ENCODE data around the gene PSD2.

Gene PSD2

DNA sequence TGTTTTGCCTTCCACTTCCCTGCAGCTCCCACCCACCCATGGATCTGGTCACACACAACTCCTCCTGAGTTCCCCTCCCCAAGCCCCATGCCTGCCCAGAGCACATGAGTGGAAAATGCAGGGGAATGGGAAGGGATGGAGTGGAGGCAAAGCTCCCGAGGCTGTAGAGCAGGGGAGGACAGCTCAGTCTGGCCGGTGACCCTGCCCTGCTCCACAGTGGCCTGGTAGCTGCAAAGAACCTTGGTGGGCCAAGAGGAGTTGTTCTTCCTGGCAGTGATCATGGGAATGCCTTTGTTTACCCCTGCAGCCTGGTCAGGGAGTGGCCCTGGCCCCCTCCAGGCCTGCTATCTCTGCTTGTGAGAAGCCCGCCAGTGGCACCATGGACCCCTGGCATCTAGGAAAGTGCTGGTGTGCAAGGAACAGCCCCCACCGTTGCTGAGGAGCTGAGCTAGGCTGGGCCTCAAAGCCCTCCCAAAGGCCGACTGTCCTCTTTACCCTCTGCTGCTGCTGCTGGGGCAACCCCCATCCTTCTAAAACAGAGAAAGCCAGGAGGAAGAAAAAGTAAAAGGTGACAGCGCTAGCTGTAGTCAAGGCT lies 60.4 kb downstream of the PSD2 start:
- DNase-seq (ENCODE audit: low read depth), result no peak

DNA sequence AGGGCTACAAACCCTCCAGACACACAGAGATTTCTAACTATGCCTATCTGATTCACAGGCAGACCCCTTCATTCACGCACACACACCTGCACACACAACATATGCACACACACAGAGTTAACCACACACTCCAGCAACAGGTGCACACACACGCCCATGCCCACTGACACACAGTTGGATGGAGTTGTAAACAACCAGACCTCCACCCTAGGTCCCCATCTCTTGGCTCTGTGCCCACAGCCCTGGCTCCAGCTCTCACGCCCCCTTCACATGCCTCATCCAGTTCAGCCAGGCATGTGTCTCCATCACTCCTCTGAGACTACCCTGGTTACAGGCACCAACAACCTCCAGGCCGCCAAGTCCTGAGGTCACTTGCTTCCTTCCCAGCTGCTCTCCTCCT lies 61.1 kb downstream of the PSD2 start:
- DNase-seq (ENCODE audit: low read depth), result no peak

DNA sequence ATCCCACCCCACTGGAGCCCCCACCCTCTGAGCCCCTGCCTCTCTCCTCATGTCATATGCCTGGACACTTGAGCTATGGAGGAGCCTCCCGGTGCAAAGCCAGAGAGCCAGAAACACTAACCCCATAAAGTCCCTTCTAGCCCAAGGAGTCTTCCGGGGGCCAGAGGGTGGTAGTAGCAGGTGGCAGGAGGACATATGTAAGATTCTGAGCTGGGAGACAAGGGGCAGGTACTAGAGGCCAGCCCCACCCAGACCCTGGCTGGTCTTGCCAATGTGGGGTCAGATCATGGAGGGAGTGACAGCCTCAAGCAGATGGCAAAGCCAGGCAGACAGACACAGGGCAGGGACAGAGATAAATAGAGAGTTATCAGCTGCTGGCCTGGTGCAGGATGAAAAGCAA lies 63.4 kb downstream of the PSD2 start:
- DNase-seq (ENCODE audit: low read depth), result no peak

DNA sequence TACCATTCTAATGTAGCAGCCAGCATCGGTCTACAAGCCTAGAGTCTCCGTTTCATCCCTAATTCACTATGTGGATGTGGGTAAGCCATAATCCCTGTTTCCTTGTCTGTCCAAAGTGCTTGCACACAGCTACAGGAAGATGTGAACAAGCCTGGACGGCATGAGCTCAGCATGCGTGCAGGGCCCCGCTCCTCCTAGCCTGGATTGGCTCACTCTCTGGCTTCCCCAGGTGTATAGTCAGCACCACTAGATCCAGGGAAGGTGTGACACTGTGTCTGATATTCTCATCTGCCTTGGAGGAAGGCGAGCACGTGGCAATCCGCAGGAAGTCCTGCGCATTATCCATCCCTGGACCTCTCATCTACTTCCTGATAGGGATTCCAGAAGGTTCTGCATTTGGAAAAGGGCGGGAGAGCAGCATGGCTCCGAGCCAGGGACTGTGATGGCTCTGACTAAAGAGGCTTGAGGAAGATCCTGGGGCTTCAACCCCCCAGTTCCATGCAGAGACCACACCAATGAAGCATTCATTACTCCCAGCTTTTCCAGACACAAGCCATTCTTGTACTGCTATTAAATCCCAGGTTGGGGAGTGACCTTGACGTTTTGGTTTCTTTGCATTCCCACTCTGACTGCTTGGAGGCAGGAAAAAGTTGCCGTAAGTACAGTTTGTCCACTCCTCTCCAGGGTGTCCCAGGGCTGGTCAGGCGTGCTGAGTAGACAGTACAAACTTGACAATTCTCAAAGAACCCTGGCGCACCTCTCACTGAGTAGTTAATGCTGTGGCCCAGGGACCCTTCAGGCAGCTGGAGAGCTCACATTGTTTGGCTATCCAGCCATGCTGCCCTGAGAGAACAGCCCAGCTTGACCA lies 65.6 kb downstream of the PSD2 start:
- no peak for DNase-seq (ENCODE audit: low read depth)

DNA sequence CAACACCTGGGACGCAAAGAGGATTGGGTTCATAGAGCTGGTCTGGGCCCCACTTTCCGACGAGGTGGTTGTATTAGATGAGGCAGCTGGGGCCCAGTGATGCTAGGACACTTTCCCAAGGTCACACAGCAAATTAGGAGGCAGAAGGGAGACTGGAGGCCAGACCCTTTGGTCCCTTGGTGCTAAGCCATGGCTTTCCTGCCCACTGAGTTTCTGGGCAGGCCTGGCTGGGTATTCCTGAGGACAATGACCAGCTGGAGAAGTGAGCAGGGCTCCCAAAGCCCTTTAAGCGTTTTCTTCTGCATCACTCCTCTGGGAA lies 66.2 kb downstream of the PSD2 start:
- no peak for DNase-seq (ENCODE audit: low read depth)

DNA sequence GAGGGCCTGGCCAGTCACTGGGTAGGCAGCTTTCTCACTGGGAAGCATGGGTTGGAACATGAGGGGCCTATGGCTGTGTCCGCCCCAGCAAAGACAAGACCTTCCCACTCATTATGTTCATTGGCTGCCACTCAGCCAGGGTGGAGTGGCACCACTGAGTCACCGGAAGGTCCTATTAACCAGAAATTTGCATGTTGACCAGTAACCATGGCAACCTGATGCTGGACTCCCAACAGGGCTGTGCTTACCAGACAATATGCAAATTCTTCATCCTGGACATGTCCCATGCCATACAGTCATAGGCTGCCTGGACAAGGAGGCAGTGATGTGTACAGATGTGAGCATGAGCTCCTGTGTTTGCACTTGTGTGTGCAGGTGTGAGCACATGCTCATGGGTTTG lies 66.7 kb downstream of the PSD2 start:
- DNase-seq (ENCODE audit: low read depth), result no peak

DNA sequence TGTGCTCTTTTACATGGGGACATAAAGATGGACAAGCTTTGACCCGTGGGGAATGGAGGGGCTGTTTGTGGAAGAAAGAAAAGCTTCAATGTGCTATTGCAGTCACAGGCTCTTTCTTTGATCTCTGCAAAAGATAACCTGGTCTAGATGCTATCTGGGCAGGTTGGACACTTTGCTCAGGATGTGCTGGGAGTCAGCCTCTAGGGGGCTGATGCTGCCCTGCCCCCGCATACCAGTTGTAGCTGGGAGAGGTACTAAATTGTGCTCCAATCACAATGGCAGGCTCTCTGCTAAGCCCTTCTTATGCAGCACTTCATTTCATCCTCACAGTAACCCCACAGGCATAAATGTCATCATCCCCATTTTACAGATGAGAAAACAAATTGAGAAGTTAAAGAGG lies 67.2 kb downstream of the PSD2 start:
- DNase-seq (ENCODE audit: low read depth), result no peak

DNA sequence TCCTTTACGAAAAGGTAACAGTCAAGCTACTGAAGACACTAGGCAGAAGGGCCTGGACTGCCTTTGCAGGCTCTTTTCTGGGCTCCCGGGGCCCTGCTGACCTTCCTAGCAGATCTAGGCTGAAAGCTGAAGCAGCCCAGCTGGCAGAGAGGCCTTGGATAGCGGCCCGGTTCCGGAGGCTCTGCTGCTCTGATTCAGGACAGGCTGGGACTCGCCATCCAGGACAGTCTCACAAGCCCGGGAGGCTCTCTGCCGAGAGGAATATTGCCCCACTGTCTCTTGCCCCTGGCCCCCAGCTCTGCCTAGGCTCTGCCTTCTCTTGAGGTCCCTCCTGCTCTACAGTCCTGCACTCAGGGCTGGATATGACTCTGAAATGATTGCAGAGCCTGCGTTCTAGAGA lies 67.8 kb downstream of the PSD2 start:
- no peak for DNase-seq (ENCODE audit: low read depth)

DNA sequence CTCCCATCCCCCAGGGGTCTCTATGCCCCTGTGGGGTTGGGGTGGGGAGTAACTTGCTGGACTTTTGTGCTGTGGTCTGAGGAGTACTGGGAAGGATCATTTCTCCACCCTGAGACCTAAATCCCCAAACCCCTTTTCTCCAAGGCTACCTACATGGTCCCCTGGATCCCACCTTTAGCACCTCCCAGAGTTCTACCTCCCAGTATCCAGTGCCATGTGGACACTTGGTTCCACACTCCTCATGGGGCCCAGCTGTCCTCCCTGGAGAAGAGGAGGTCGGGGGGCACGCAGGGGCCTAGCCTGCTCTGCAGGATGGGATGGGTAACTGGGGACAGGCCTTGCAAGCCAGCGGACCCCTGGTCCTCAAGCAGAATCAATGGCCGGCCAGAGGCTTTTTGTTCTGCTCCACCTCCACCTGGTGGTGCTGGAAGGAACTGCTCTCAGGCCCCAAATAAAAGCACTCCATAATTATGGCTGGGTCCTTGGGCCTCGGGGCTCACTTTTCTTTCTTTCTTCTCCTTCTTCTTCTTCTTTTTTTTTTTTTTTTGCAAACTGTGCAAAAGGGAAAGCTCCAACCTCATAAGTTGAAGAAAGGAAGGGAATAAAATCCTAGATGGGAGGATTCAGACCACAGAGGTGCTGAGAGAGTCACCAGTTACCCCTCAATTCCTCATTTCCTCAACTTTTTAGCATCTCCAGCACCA lies 68.4 kb downstream of the PSD2 start:
- no peak for DNase-seq (ENCODE audit: low read depth)

DNA sequence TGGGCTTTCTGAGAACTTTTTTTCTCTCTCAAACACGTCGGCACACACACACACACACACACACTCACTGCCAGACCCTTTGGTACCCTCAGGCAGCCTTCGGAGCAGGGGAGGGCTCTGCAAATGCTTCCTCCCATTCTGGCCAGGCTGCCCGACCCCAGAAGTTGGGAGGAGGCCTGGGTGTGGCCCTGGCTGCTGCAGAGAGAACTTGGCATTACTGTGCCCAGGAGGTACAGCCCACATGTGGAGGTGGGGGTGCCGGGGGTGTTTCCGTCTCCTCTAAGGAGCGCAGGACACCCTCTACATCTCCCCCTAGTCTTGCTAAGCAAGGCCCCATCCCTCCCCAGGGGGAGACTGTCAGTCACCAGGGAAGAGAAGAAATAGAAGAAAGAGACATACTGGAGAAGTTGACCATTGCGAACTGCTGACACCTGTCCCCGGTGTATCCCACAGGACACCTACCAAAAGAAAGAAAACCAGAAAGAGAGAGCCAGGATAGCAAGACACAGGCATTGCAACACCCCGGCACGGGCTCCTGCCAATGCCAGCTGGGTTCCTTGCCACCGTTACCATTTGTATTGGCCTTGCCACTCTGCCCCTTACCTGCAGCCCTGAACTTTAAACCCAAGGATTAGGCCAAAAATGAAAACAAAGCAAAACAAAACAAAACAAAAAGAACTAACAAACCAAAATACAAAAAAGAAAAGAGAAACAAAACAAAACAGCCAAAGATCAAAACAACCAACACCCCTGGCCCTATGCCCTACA lies 69.3 kb downstream of the PSD2 start:
- DNase-seq (ENCODE audit: low read depth), result no peak

DNA sequence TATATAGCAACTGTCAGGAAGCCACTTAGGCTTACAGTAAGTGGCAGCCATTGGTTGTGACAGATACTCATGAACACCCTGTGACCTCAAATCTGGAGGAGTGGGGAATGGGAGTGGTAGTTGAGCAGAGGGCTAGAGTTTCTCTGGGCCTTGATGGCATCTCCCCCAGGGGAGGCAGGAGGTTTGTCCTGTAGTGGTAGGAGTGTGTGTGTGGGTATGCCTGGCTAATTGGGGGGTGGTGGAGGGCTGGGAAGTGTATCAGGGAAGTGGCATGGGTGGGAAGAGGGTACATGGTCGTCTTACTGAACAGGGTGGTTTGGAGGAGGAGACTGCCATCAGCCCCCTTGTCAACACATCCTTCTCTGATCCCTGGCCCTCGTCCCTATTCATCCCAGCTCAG lies 71.5 kb downstream of the PSD2 start:
- no peak for DNase-seq (ENCODE audit: low read depth)

DNA sequence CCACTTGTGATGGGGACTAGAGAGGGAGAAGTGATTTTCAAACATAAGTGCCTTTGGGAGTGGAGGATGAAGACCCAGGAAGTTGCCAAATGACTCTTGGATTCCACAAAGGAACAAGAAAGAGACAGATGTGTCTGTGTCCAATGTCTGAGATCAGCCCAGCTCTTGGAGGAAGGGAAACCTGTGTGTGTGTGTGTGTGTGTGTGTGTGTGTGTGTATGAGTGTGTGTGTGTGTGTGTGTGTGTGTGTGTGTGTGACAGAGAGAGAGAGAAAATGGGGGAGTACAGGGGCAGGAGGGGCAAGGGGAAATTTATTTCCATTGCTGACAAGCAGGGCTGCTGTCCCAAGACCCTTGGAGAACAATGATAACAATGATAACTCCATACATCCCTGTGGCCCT lies 72.0 kb downstream of the PSD2 start:
- DNase-seq (ENCODE audit: low read depth), result no peak

DNA sequence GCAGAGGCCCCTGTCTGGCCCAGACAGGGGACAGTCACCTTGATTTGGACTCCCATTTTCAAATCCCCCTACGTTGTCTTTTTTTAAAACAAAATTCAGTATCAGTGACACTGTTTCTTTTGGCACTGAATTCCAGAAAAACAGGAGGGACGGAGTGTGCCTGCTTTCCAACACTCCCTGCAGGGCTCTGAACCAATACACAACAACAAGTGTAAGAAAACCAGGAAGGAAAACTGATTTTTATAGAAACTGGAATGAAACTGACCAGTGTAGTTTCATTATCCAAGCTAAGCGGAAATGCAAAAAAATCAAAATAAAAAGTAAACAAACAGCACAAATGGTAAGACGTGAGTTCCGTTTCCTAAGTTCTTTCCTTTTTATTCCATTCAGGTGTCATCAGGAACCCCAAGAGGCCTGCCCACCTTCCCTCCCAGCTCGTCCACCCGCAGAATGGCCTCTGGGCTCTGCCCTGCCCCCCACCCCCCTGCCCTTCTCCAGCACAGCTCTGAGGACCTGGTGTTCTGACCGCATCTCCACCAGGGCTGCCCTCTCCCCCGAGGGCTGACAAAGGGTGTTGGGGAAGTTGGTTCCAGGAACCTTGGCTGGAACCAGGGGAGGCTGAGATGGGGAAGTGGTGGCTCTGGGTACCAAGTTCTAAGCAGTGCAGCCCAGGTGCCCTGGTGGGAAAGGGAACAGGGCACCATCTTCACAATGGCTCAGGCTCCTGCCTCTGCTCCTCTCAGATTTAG lies 73.6 kb downstream of the PSD2 start:
- DNase-seq (ENCODE audit: low read depth), result no peak

DNA sequence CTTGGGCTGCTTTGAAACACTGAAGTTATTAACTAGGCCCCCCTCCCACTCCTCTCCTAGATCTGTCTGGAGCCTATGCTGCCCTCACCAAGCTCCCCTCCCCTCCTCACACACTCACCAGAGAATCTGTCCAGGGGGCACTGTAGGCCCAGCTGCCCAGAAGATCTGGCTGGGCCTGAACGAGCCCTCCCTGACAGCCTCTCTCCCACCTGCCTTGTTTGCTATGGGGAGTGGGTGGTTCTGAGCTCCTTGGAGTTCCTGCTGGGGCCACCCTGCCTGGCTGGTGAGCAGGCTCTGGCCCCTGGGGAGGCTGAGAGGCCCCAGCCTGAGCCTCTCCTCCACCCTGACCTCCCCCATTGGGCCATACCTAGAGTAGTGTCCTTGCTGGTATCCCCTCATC lies 75.1 kb downstream of the PSD2 start:
- no peak for DNase-seq (ENCODE audit: low read depth)

DNA sequence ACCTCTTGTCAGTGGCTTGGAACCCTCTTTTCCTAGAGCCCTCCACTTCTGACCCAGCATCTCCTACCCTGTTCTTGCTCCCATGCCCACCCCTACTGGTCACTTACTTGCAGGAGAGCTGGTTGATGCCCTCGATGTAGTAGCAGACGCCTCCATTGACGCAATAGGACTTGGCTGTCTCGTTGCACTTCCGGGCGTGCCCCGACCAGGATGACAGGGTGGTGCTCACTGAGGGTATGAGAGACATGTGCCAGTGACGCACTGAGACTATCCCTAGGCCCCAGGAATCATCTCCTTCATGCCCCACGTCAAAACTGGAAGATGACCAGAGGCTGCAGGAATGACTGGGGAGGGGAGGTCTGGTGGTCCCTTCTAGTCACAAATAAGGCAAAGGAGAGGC lies 76.0 kb downstream of the PSD2 start:
- no peak for DNase-seq (ENCODE audit: low read depth)

DNA sequence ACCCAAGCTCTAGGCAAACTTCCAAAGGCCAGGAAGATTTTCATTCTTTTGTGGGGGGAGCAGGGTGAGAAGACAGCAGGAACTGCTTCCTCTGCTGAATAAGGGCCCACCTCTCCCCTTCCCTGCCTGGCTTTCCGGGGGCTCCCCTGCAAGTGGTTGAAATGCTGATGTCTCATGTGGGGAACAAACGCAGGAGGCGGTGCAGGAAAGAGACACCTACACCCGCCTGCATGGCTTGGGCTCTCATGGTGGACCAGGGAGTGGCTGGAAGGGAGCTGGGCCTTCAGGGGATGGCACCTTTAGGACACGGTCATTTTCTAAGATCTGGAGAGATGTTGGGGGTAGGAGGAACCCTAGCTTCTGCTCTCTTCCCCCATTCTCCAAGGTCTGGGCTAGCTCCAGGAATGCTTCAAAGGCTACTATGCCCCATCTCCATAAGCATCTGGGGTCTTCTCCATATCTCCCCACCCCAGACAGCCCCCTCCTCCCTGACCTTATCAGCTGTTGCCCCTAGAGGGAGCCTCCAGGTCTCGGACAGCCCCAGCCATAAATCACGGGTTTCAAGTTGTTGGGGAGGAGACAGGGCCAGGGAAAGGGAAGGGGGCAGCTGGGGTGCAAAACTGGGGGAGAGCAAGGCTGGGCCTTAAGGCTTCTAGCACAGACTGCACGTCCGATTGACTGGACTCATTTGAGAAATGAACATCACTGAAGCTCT lies 76.6 kb downstream of the PSD2 start:
- DNase-seq (ENCODE audit: low read depth), result no peak

DNA sequence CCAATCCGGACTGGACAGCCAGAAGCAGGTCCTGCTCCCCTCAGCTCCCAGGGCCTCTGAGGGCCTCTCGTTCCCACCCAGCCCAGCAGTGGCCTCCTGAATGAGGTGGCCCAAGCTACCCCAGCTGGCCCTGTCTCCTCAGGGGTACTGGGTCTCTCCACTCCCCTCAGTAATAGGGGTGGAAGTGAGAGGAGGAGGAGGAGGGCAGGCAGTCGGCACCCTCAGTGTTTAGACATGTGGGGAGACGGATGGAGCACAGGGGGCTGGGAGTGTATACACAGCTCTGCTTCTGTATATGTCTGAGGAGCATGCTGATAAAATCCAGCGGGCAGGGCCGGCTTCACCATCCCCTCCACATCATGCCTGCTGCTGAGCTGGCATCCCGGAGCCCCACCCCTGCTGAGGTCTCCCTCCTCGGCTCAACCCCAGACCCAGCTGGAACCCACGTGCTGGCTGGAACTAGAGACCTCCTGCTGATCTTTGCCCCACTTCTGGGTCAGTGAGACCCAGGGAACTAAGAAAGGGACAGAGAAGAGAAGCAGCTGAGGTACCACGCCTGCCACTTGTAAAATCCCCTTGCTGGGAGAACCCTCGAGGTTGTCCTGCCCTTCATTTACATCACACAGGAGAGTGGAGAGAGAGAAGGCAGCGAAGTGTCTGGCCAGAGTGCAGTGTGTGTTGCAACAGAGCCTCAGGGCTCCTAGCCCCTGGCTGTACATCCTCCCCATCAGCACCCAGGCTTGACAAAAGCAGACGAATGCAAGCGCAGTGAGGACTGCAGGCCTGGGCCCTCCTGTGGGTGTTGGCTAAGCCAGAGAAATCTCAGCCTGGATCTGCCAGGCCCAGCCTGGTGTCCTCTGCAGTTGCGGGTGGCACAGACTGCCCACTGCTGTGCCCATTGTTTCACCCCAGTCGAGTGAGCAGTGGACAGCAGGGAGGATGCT lies 77.5 kb downstream of the PSD2 start:
- DNase-seq (ENCODE audit: low read depth), result no peak

DNA sequence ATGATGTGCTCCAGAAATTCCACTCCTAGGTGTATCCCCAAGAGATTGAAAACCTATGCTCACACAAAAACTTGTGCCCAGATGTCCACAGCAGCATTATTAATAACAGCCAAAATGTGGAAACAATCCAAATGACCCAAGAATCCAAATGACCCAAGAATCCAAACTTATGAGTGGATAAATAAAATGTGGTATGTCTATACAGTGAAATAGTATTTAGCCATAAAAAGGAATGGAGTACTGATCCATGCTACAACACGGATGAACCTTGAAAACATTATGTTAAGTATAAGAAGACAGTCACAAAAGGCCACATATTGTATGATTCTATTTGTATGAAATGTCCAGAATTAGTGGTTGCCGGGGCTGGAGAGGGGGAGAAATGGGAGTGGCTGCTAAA lies 80.3 kb downstream of the PSD2 start:
- no peak for DNase-seq (ENCODE audit: low read depth)

DNA sequence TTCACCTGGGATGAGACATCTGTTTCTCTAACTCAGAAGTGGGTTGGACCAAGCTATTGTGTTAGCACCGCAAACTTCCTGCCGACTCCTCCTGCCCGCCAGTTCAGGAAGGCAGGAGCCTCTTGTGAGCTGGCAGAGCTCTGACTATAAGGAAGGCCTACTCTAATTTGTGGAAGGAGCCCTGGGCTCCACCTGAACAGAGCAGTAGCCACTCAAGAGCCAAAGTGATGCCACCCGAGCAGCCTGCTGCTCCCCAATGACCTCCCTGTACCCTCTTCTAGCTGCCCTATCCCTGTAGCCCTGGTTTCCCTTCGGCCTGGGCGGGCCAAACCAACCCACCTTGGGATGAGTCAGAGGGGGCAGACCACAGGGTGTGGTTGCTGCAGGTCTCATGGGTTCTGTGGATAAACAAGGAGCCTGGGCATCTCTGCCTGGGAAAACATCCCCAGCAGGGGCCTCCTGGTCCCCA lies 81.6 kb downstream of the PSD2 start:
- DNase-seq (ENCODE audit: low read depth), result no peak

DNA sequence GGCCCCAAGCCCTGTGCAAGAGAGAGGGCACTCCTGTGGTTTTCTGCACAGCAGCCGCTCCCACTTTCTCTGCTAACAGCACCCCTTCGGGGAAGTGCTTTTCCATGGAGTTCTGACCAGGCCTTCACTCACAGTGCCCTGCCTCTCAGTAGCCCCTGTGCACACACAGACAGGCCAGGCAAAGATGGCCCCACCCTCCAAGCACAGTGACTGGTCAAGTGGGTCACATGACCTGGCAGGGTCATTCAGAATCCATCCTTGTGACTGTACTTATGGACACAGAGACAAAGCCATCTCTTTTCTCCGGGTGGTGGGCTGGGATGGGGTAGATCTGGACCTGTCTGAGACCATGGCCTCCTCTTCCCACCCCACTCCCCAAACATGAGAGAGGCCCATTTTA lies 82.5 kb downstream of the PSD2 start:
- DNase-seq (ENCODE audit: low read depth), result no peak
